ENCODE results near the gene PHKA2. TPM values are rescaled to one million over a fixed set of nuclear protein-coding genes. Genes with fewer than 3 reads are reported as not detected.

Gene PHKA2
- total and polyA plus RNA-seq, 2 of the 4 experiments (the other 2 are of a cell fraction) = 10.0 to 21.5 TPM

DNA sequence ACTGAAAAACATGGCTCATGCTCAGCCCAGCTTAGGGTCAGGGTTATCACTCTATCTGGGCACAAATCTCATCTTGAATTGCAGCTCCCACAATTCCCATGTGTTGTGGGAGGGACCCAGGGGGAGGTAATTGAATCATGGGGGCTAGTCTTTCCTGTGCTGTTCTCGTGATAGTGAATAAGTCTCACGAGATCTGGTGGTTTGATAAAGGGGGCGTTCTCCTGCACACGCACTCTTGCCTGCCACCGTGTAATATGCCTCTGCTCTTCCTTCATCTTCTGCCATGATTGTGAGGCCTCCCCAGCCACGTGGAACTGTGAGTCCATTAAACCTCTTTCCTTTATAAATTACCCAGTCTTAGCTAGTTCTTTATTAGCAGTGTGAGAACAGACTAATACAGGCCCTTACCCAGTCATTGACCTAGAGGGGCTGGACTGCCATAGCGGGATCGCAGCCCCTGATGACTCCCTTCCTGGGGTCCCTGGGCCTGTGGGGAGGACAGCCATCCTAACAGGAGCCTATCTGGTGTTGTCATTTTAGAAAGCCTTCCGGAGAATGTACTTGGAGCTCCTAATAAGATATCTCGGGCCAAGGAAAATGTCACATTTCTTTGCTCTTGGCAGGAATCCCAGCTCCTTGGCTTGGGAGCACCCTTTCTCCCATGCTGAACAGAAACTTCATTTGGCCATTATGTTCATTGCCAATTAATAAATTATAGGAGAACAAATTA is 112.6 kb downstream of the PHKA2 start:
- CTCF ChIA-PET = interaction anchor here (0.8 kb wide), 1 partner anchor 461 kb away, joined by 3 read pairs; no protein-coding TSS in a partner anchor
- whole genome bisulfite sequencing, 2 experiments (ENCODE audit: extremely low coverage in 2 of 2, insufficient read length in 1 of 2) = 57% methylated on average over 3 of the region's 10 CpGs; no CpG with 5 or more reads in 1 of the 2 experiments
- in situ Hi-C loops (cut with MboI; ENCODE audit: low sequenced_read_pairs) = no loop called here

More for the DNA sequence above, 112.6 kb downstream of the PHKA2 start:
- Histone ChIP-seq H2AK5ac (ENCODE audit: low read depth, low read length) (no peak overlapping the region), H2BK5ac (ENCODE audit: low read depth, low read length, poor library complexity, severe bottlenecking) (no peak overlapping the region), H3K27ac (ENCODE audit: insufficient read depth, low read length) (no peak overlapping the region), H3K56ac (ENCODE audit: extremely low read depth, insufficient read depth, low read length) (no peak overlapping the region), H4K5ac (ENCODE audit: low read depth, low read length) (no peak overlapping the region), H2BK15ac (ENCODE audit: low read depth, low read length) (no peak overlapping the region), H4K91ac (ENCODE audit: insufficient read depth, low read depth, low read length) (no peak overlapping the region), H2AK9ac (replicated peaks; ENCODE audit: low read depth, low read length, poor library complexity) (no peak overlapping the region), H4K8ac (ENCODE audit: low read depth in 2 of 2, low read length in 2 of 2) (no peak overlapping the region), H3K4me2 (ENCODE audit: low read depth, low read length) (no peak overlapping the region), H3K9me1 (ENCODE audit: insufficient read depth, low read length) (no peaks in the 10 kb centered on the region), H2AFZ (replicated peaks; ENCODE audit: low read length, poor library complexity) (no peak overlapping the region), H2BK120ac (ENCODE audit: low read depth, low read length) (no peak overlapping the region), H3K23ac (ENCODE audit: low read depth, low read length) (no peak overlapping the region), H3K36me3 (ENCODE audit: control insufficient read depth, insufficient read depth, low read length) (no peaks in the 10 kb centered on the region), H3K18ac (ENCODE audit: low read depth, low read length) (no peak overlapping the region), H4K20me1 (ENCODE audit: insufficient read depth, low read length) (no peaks in the 10 kb centered on the region), H3K4me1 (ENCODE audit: control insufficient read depth, insufficient read depth, low read length) (peaks cover 2% of the 10 kb centered on the region; the same call in 1 of the 2 replicates), H3K79me1 (ENCODE audit: low read depth in 1 of 2, low read length in 2 of 2) (no peaks in the 10 kb centered on the region), H3K4ac (ENCODE audit: low read depth, low read length) (no peak overlapping the region), H3K27me3 (ENCODE audit: control insufficient read depth, insufficient read depth, low read length) (no peaks in the 10 kb centered on the region; the same call in 1 of the 2 replicates), H3K9me3 (ENCODE audit: control insufficient read depth, insufficient read depth, low read length) (no peaks in the 10 kb centered on the region), H2BK20ac (ENCODE audit: low read depth, low read length) (no peak overlapping the region), H3K9ac (ENCODE audit: low read depth, low read length) (no peak overlapping the region), H3K14ac (replicated peaks; ENCODE audit: low read depth, low read length) (no peak overlapping the region), H3K4me3 (ENCODE audit: insufficient read depth, low read depth, low read length) (no peak overlapping the region)
- intact Hi-C loops (cut with micrococcal nuclease) = no loop called here
- dilution Hi-C loops (cut with HindIII; ENCODE audit: low sequenced_read_pairs, unreplicated experiment) = no loop called here
- BruUV-seq (replicated peaks) = no TSS peak
- ATAC-seq (ENCODE audit: low read depth) (no peak), DNase-seq (no peak)
- TF ChIP-seq CEBPB (IDR thresholded peaks at IDR 0.05; ENCODE audit: low read depth, low read length) = no peak
- no peak for TF ChIP-seq SMC3 (IDR thresholded peaks at IDR 0.05; ENCODE audit: low read depth, low read length)
- TF ChIP-seq RCOR1 (IDR thresholded peaks at IDR 0.05; ENCODE audit: insufficient replicate concordance, low read length) = no peak
- TF ChIP-seq POLR2A (IDR thresholded peaks at IDR 0.05; ENCODE audit: low read depth, low read length) = no peak
- no peak for TF ChIP-seq BHLHE40 (IDR thresholded peaks at IDR 0.05; ENCODE audit: low read depth, low read length)
- no peak for TF ChIP-seq NFE2L2 (IDR thresholded peaks at IDR 0.05; ENCODE audit: low read depth, low read length)
- TF ChIP-seq, protein P1, sequence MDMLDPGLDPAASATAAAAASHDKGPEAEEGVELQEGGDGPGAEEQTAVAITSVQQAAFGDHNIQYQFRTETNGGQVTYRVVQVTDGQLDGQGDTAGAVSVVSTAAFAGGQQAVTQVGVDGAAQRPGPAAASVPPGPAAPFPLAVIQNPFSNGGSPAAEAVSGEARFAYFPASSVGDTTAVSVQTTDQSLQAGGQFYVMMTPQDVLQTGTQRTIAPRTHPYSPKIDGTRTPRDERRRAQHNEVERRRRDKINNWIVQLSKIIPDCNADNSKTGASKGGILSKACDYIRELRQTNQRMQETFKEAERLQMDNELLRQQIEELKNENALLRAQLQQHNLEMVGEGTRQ (IDR thresholded peaks at IDR 0.05; ENCODE audit: low read depth, low read length) = no peak
- no peak for TF ChIP-seq RFX5 (IDR thresholded peaks at IDR 0.05; ENCODE audit: low read depth, low read length)
- TF ChIP-seq, protein P2, sequence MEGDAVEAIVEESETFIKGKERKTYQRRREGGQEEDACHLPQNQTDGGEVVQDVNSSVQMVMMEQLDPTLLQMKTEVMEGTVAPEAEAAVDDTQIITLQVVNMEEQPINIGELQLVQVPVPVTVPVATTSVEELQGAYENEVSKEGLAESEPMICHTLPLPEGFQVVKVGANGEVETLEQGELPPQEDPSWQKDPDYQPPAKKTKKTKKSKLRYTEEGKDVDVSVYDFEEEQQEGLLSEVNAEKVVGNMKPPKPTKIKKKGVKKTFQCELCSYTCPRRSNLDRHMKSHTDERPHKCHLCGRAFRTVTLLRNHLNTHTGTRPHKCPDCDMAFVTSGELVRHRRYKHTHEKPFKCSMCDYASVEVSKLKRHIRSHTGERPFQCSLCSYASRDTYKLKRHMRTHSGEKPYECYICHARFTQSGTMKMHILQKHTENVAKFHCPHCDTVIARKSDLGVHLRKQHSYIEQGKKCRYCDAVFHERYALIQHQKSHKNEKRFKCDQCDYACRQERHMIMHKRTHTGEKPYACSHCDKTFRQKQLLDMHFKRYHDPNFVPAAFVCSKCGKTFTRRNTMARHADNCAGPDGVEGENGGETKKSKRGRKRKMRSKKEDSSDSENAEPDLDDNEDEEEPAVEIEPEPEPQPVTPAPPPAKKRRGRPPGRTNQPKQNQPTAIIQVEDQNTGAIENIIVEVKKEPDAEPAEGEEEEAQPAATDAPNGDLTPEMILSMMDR (conservative IDR thresholded peaks at IDR 0.05; ENCODE audit: low read depth, low read length) = no peak
- TF ChIP-seq, protein P3, sequence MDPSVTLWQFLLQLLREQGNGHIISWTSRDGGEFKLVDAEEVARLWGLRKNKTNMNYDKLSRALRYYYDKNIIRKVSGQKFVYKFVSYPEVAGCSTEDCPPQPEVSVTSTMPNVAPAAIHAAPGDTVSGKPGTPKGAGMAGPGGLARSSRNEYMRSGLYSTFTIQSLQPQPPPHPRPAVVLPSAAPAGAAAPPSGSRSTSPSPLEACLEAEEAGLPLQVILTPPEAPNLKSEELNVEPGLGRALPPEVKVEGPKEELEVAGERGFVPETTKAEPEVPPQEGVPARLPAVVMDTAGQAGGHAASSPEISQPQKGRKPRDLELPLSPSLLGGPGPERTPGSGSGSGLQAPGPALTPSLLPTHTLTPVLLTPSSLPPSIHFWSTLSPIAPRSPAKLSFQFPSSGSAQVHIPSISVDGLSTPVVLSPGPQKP (IDR thresholded peaks at IDR 0.05; ENCODE audit: borderline replicate concordance, low read depth, low read length) = no peak
- TF ChIP-seq RAD21 (IDR thresholded peaks at IDR 0.05; ENCODE audit: low read length) = no peak
- no peak for TF ChIP-seq CHD1 (IDR thresholded peaks at IDR 0.05; ENCODE audit: low read depth, low read length)
- TF ChIP-seq MAFK (IDR thresholded peaks at IDR 0.05; ENCODE audit: low read depth, low read length) = no peak
- TF ChIP-seq FOS (IDR thresholded peaks at IDR 0.05; ENCODE audit: low read depth, low read length) = no peak
- TF ChIP-seq MAZ (IDR thresholded peaks at IDR 0.05; ENCODE audit: borderline replicate concordance, low read depth, low read length) = no peak
- TF ChIP-seq MXI1 (IDR thresholded peaks at IDR 0.05; ENCODE audit: borderline replicate concordance, low read depth, low read length) = no peak
- POLR2A ChIA-PET (ENCODE audit: unreplicated experiment) = no interaction called here
